ENCODE measurements around the gene MMP3.

GRCh38 chr11:102794382-102794781, 49.0 kb downstream of the MMP3 start:
- TF ChIP-seq EZH2 (IDR thresholded peaks at IDR 0.05; ENCODE audit: borderline replicate concordance, low read length), result no peak
- peak; percentile 75; the same call in 1 of the 2 replicates for TF ChIP-seq CTCF (IDR thresholded peaks at IDR 0.05; ENCODE audit: low read length)
